Endothelial cell of umbilical vein (primary cell): Measurements from ENCODE around the gene ARPC2. TPM values are rescaled to one million over a fixed set of nuclear protein-coding genes. Genes with fewer than 3 reads are reported as not detected.

Experiments
- BruUV-seq: library from RNA; stranded (reverse); fragments of 400-500 nt; replicated peaks from 2 replicates; lab custom pipeline; 2021; lab: Mats Ljungman, UMichigan
- CTCF ChIA-PET: fragments of 300-600, 350-600 bp; sonication (Branson Sonifier 250); formaldehyde crosslinking; loops from one replicate; lab custom pipeline; 2021; ENCODE audit warnings: antibody characterized with exemption, inconsistent platforms; lab: Charles Lee
- POLR2A ChIA-PET: fragments of 300-600, 350-600 bp; sonication (Branson Sonifier 250); formaldehyde crosslinking; loops from one replicate; lab custom pipeline; 2021; ENCODE audit warnings: antibody characterized with exemption, inconsistent platforms; lab: Charles Lee
- DNase-seq: peaks from one replicate; pipeline ENCODE4 v3.0.0-alpha.2; 2011; ENCODE audit warnings: low read depth, low spot score
- FAIRE-seq: peaks from 2 replicates; lab custom pipeline; 2011; peaks lifted over from hg19 to GRCh38; lab: Jason Lieb, UNC
- H2AFZ ChIP-seq: 2 replicates; pipeline ENCODE4 v1.6.0; 2012; ENCODE audit warnings: low read depth, low read length, control low read depth, inconsistent platforms
- H3K27ac ChIP-seq: 2 replicates; pipeline ENCODE4 v1.5.1; 2011; ENCODE audit warnings: low read depth, mild to moderate bottlenecking, control low read depth, low read length, moderate library complexity; ENCODE audit not compliant: insufficient read depth
- H3K27me3 ChIP-seq, 2 experiments: 2 replicates each; pipeline versions ENCODE4 v1.6.0 to v1.6.1; 2011; ENCODE audit warnings: low read length in 2 of 2, mixed read lengths in 1 of 2; ENCODE audit not compliant: control insufficient read depth in 2 of 2, insufficient read depth in 2 of 2
- H3K36me3 ChIP-seq, 2 experiments: 2 replicates in 1 of 2; 3 replicates in 1 of 2; pipeline ENCODE4 v1.5.1; 2011; ENCODE audit warnings: low read length in 2 of 2, mild to moderate bottlenecking in 1 of 2, moderate library complexity in 1 of 2; ENCODE audit not compliant: control insufficient read depth in 2 of 2, insufficient read depth in 2 of 2; ENCODE audit errors: extremely low read depth in 1 of 2
- H3K4me1 ChIP-seq: 3 replicates; pipeline ENCODE4 v1.5.1; 2011; ENCODE audit warnings: mild to moderate bottlenecking, low read length; ENCODE audit not compliant: control insufficient read depth, insufficient read depth; ENCODE audit errors: extremely low read depth
- H3K4me2 ChIP-seq: 2 replicates; pipeline ENCODE4 v1.6.1; 2011; ENCODE audit warnings: low read length, control low read depth, mixed read lengths; ENCODE audit not compliant: insufficient read depth
- H3K4me3 ChIP-seq, 3 experiments: fragments of 200-600 bp in 1 of 3; sonication (generic), shearing (Covaris generic) in 1 of 3; replicated peaks in 1 of 3; 2 replicates each; pipeline ENCODE4 v1.5.1; 2011 to 2016; ENCODE audit warnings: control low read depth in 3 of 3, low read length in 3 of 3, mild to moderate bottlenecking in 2 of 3, inconsistent platforms in 1 of 3, low read depth in 1 of 3, moderate library complexity in 1 of 3; ENCODE audit not compliant: insufficient read depth in 1 of 3
- H3K79me2 ChIP-seq: 2 replicates; pipeline ENCODE4 v1.6.0; 2012; ENCODE audit warnings: low read length, inconsistent platforms; ENCODE audit not compliant: control insufficient read depth, insufficient read depth
- H3K9ac ChIP-seq: replicated peaks from 2 replicates; pipeline ENCODE3; 2011; ENCODE audit warnings: low read length, control low read depth; ENCODE audit not compliant: insufficient read depth; ENCODE audit errors: extremely low read depth
- H3K9me1 ChIP-seq: replicated peaks from 3 replicates; pipeline ENCODE4 v1.6.0; 2011; ENCODE audit warnings: mild to moderate bottlenecking, low read length; ENCODE audit not compliant: control insufficient read depth, insufficient read depth; ENCODE audit errors: extremely low read depth
- H3K9me3 ChIP-seq: replicated peaks from 2 replicates; pipeline ENCODE4 v1.5.1; 2012; ENCODE audit warnings: low read length, inconsistent platforms; ENCODE audit not compliant: control insufficient read depth, insufficient read depth
- H4K20me1 ChIP-seq: replicated peaks from 2 replicates; pipeline ENCODE3; 2011; ENCODE audit warnings: mild to moderate bottlenecking, low read length; ENCODE audit not compliant: control insufficient read depth, insufficient read depth; ENCODE audit errors: extremely low read depth
- EZH2 ChIP-seq: IDR thresholded peaks from 2 replicates; pipeline ENCODE4 v1.6.1; 2012; ENCODE audit warnings: borderline replicate concordance, low read depth, mild to moderate bottlenecking, moderate library complexity, low read length, inconsistent platforms; ENCODE audit not compliant: severe bottlenecking
- FOS ChIP-seq: IDR thresholded peaks from 2 replicates; pipeline ENCODE4 v1.6.1; 2011; ENCODE audit warnings: mild to moderate bottlenecking, low read length, moderate library complexity, borderline replicate concordance; ENCODE audit not compliant: insufficient read depth
- GATA2 ChIP-seq: IDR thresholded peaks from 2 replicates; pipeline ENCODE4 v1.7.0; 2011; ENCODE audit warnings: low read depth, mild to moderate bottlenecking, moderate library complexity, mixed read lengths, low read length; ENCODE audit not compliant: insufficient read length, insufficient read depth
- JUN ChIP-seq: IDR thresholded peaks from 2 replicates; pipeline ENCODE4 v1.6.1; 2011; ENCODE audit warnings: borderline replicate concordance, low read depth; ENCODE audit not compliant: insufficient read length, insufficient read depth
- MYC ChIP-seq: IDR thresholded peaks from one replicate; pipeline ENCODE4 v1.6.1; 2011; ENCODE audit warnings: mild to moderate bottlenecking, low read depth, low read length
- POLR2A ChIP-seq: IDR thresholded peaks from 2 replicates; pipeline ENCODE4 v1.6.1; 2012; ENCODE audit warnings: low read depth, mild to moderate bottlenecking, control low read depth, low read length
- POLR2AphosphoS5 ChIP-seq: IDR thresholded peaks from 2 replicates; pipeline ENCODE4 v1.6.1; 2012; ENCODE audit warnings: low read depth, mild to moderate bottlenecking, control low read depth, low read length, moderate library complexity; ENCODE audit not compliant: insufficient read depth
- dilution Hi-C: fragments of 300-500 bp; cut with MboI; formaldehyde crosslinking; loops from one replicate; pipeline ENCODE4 v1.15.0; 2019; ENCODE audit warnings: low sequenced_read_pairs; ENCODE audit not compliant: extremely low pct_ligation_motif_present
- intact Hi-C: fragments of 100-400 bp; cut with micrococcal nuclease; formaldehyde crosslinking; loops from one replicate; pipeline ENCODE4 v1.10.0; 2022
- polyA plus RNA-seq, 4 experiments: library from polyadenylated mRNA; depleted of rRNA in 3 of 4; stranded (reverse) in 3 of 4; unstranded in 1 of 4; fragments of >200 nt; gene quantifications; 2 replicates each; pipeline versions ENCODE4 v1.2.1 to v1.2.3, GENCODE V29; 2011 to 2012; ENCODE audit warnings: missing spikeins in 1 of 4
- total RNA-seq: library from RNA; stranded (reverse); gene quantifications from 2 replicates; pipeline ENCODE4 v1.2.3, GENCODE V29; 2021
- TF ChIP-seq, protein P1 (sequence below), 2 donors: IDR thresholded peaks; 1 replicate in 1 of 2; 2 replicates in 1 of 2; pipeline ENCODE4 v1.5.1; 2011; ENCODE audit warnings: low read length in 2 of 2, mild to moderate bottlenecking in 2 of 2, moderate library complexity in 2 of 2, control low read depth in 1 of 2, inconsistent platforms in 1 of 2, low read depth in 1 of 2; ENCODE audit not compliant: insufficient read depth in 1 of 2; ENCODE audit errors: extremely low read depth in 1 of 2
- TF ChIP-seq, protein P2 (sequence below): IDR thresholded peaks from 2 replicates; pipeline ENCODE4 v1.6.1; 2011; ENCODE audit not compliant: insufficient read depth, insufficient read length

ARPC2 gene
- total and polyA plus RNA-seq, 2 donors (not counting 3 experiments of a cell fraction or from before 2014, with no cell fraction given), result 417 to 455 TPM

DNA sequence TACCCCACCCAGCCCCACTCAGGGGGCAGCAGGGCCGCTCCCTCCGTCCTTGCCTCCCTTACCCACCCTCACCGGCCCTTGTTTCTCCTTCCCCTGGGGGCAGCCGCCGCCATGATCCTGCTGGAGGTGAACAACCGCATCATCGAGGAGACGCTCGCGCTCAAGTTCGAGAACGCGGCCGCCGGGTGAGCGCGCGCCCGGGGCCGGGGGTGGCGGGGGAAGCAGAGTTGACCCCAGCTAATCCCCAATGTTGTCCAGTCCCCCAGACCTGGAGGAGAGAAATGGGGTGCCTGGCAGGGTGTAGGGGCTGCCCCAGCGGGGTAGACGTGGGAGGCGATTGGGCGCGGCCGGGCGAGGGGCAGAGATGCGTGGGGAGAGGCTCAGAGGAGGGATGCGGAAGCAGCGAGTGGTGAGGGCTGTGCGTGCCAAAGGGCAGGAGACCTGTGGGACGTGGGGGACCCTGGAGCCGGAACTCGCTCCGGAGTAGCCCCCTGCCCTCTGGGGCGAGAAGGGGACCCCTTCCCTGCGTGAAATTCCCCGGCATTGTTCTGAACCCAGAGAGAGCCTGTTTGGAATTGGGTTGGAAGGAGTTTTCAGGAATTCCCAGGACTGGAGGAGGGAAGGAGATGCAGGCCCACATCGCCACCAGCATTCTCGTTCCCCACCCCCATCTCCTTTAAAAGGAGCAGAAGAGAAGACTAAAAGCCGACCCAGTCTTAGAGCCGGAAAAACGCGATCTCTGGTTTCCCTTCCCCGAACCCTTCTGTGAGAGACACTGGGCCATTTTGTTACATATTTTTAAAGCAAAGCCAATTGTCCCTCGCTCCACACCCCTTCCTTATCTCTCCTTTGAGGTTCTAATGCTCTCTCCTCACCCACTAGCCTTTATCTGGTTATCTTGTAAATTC lies 625 bp downstream of the ARPC2 start:
- Histone ChIP-seq H3K27me3 (no peaks in the 10 kb centered on the region), H3K4me2 (peak overlapping the region; percentile 95), H3K9me3 (no peaks in the 10 kb centered on the region), H3K9ac (peak overlapping the region; percentile 78), H4K20me1 (peaks cover 8% of the 10 kb centered on the region), H3K27ac (peak overlapping the region; percentile 54), H3K36me3 (peaks cover 0 to 8% of the 10 kb centered on the region in 2 experiments), H3K4me3 (peak overlapping the region; percentile 81 to 96 (median 88)), H2AFZ (no peak overlapping the region), H3K4me1 (peaks cover 40% of the 10 kb centered on the region), H3K79me2 (peaks cover 55% of the 10 kb centered on the region), H3K9me1 (no peaks in the 10 kb centered on the region)
- BruUV-seq, result no TSS peak
- dilution Hi-C loops (no loop called here), intact Hi-C loops (loop anchor here (1.0 kb wide), 2 partner anchors 31 to 53 kb away; partner anchors contain the start of genes AAMP and PNKD)
- FAIRE-seq (no peak), DNase-seq (peak; percentile 45)
- ChIA-PET POLR2A (interaction anchor here (1.6 kb wide), 1 partner anchor 9 kb away, joined by 3 read pairs; no protein-coding TSS in a partner anchor), CTCF (interaction anchor here (0.7 to 1.1 kb wide), 2 partner anchors 12 to 50 kb away, joined by 3 to 4 read pairs; no protein-coding TSS in a partner anchor)
- TF ChIP-seq MYC (no peak), EZH2 (no peak), JUN (no peak), GATA2 (no peak), POLR2AphosphoS5 (no peak), FOS (no peak), POLR2A (no peak)
- TF ChIP-seq, protein P1, sequence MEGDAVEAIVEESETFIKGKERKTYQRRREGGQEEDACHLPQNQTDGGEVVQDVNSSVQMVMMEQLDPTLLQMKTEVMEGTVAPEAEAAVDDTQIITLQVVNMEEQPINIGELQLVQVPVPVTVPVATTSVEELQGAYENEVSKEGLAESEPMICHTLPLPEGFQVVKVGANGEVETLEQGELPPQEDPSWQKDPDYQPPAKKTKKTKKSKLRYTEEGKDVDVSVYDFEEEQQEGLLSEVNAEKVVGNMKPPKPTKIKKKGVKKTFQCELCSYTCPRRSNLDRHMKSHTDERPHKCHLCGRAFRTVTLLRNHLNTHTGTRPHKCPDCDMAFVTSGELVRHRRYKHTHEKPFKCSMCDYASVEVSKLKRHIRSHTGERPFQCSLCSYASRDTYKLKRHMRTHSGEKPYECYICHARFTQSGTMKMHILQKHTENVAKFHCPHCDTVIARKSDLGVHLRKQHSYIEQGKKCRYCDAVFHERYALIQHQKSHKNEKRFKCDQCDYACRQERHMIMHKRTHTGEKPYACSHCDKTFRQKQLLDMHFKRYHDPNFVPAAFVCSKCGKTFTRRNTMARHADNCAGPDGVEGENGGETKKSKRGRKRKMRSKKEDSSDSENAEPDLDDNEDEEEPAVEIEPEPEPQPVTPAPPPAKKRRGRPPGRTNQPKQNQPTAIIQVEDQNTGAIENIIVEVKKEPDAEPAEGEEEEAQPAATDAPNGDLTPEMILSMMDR (IDR thresholded peaks at IDR 0.05; ENCODE audit: extremely low read depth in 1 of 2, insufficient read depth in 1 of 2, low read depth in 1 of 2, low read length in 2 of 2), result no peak
- TF ChIP-seq, protein P2, sequence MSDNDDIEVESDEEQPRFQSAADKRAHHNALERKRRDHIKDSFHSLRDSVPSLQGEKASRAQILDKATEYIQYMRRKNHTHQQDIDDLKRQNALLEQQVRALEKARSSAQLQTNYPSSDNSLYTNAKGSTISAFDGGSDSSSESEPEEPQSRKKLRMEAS, result no peak
